ENCODE measurements around the gene PAX3. TPM values are rescaled to one million over a fixed set of nuclear protein-coding genes. Genes with fewer than 3 reads are reported as not detected.
A peak's percentile ranks its signal among the peaks of the same experiment; 100 is the strongest.

The PAX3 gene
- total RNA-seq = not detected

DNA sequence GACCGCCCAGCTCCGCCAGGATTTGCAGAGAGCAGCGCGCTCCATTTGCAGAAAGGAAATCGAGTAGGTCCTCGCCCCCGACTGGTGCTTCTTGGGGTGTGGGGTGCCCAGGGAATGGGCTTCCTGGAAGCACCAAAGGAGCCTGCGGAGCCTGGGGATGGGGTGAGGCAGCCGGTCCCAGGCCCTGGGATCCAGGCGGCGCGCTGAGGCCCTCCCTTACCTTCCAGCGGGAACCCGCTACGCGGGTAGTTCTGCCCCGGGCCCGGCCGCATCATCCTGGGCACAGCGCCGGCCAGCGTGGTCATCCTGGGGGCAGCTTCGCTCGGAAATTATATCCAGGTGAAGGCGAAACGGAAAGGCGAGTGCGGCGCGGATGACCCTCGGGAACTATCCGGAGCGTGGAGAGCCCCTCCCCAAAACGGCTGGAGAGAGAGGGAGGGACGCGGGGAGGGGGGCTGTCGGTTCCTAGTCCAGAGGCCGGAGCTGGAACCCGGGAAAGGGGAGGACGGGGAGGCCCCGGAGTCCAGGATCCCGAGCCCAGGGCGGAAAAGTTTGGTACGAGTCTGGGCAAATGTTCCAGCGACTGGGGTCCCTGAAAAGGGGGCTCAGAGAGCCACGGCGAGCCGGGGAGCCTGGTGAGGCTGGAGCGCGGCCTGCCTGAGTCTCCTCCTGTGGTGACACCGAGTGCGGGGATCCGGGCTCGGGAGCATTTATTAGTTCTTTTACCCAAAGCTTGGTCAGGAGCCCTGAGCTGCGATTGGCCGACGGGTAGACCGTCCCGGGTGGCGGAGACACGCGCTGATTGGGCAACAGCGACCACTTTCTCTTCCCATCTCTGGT lies at the start of gene PAX3:
PAX3 (minus strand) TSS at position 688 of the 840 bp plus-strand sequence; CDS start at position 305, 383 bp downstream.
- ATAC-seq = peak; percentile 25

DNA sequence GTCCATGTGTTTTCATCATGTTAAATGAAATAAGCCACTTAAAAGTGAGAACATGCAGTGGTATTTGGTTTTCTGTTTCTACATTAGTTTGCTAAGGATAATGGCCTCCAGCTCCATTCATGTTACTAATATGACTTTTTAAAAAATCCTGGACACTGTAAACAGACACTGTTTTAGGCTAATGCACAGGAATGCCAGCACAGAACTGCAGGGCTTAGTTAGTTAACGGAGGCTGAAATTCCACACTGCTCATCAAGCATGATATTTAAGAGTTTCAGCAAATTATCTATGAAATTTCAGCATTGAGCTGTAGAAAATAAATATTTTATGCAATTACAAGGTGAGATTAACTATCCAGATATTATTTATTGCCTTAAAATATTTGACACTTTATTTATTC lies 42.5 kb upstream of the PAX3 start:
- no peak for ATAC-seq

DNA sequence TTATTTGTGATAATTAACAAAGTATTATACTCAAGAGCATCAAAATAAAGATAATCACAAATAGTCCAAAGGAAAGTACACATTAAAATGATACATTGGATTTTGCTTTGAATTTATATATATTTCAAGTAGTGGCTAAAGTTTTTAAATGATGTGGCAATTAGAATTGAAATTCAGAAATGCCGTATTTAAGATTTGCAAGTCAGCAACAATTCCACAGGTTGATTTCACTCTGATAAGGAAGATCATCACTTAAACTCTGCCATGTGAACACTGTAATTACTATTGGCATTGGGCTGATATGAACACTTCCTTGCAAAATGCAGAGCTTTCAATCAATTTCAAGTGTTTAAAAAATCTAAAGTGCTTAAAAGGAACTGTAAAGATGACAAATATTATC lies 39.6 kb upstream of the PAX3 start:
- ATAC-seq = no peak

DNA sequence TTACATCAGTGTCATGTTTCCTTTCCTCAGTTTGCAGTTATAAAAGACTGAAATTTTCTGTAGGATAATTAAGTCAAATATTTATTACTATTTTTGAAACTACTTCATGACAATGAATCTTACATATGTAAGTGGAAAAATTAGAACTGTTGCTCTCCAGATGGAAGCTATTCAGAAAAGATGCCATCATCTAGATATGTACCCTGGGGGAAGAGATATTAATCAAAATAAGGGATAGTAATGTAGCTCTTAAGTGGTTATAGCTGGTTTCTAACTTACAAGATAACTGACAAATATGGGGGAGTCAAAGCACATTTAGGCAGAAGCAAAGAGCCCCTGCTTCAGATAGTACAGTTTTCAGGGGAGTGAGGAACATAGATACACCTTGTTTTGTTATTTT lies 38.1 kb upstream of the PAX3 start:
- no peak for ATAC-seq

DNA sequence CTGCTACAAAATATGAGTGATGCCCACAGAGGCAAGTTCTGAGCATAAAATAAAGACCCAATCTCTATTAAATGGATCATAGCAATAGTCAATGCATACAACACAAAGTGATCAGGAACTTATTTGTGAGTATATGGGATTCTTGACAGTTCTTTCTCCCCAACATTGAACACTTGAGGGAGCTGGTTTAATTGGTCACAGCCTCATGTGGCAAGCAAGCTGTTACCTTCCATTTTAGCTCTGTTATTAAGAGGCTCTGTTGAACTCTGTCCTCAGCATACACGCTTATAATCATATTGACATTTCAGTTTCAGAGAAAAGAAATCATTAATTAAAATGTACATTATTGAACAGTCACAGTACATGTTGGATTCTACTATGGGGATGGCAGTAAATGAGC lies 37.6 kb upstream of the PAX3 start:
- ATAC-seq = no peak

DNA sequence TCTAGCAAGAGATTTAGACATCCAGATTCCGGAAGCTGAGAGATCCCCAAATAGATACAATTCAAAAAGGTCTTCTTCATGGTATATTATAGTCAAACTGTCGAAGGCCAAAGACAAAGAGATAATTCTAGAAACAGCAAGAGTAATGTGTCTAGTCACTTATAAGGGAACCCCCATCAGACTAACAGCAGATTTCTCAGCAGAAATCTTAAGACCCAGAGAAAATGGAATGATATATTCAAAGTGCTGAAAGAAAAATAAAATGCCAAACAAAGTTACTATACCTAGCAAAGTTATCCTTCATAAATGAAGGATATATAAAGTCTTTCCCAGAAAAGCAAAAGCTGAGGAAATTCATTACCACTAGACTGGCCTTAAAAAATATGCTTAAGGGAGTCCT lies 36.1 kb upstream of the PAX3 start:
- ATAC-seq = no peak

DNA sequence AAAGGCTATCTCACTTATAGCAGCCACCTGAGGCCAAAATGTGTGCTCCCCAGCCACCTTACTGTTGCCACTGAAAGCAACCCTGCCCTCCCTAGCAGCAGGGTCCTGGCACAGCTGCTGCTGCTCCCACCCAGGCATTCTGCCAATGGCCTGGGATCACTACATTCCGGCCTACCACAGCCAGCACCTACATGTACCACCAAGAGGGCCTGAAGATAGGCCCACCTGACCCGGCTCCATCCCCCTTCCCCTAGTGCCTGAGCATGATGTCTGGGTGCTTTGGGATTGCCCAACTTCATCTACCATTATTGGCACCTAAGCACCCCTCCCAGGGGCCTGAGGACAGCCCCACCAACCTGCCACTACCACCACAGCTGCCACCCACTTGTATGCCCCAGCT lies 34.6 kb upstream of the PAX3 start:
- ATAC-seq = no peak

DNA sequence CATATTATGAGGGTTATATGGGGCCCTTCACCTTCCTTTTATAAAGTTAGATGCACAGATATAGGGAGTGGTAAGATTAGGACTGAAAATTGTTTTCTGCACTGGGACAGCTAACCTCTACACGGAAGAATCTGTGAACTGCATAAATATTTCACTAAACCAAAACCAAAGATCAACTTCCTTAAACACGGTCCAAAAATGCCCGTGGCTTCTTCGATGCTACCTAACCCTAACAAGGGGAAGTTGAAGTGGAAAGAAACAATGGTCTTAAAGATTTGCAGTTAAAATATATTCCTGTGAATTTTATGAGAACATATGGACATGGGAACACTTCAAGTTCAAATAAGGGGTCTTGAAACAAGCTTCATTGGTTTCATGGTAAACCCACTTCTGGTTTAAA lies 33.3 kb upstream of the PAX3 start:
- no peak for ATAC-seq

DNA sequence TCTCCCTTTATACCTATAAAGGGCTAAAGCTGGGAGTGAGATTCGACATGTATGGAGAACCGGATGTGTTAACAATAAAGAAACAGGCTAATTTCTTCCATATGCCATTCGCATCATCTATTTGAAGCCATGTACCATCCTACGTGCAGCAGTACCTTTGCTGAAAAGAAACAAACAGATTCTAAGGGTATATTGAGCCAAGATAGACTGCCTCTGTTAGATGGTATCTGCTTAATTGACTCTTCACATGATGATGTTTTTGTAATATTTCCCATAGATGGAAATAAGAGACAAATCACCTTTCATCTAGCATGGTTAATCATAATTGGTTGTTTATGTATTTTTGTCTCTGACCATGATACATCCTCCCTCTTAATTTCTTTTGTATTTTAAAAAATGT lies 32.1 kb upstream of the PAX3 start:
- no peak for ATAC-seq

DNA sequence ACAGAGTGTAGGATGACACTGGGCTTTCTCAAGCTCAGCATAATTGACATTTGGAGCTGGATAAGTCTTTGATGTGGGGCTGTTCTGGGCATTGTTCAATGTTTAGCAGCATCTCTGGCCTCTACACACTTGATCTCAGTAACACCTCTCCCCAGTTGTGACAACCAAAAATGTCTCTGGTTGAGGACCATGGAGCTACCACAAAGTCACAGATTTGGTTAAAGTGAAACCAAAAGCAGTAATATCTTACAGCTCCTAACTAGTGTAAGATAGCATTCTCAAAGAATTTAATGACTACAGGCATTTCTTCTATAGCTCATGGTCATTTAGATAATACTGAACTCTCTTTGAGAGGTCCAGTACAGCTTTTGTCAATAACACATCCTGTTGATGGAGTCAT lies 23.4 kb upstream of the PAX3 start:
- no peak for ATAC-seq

DNA sequence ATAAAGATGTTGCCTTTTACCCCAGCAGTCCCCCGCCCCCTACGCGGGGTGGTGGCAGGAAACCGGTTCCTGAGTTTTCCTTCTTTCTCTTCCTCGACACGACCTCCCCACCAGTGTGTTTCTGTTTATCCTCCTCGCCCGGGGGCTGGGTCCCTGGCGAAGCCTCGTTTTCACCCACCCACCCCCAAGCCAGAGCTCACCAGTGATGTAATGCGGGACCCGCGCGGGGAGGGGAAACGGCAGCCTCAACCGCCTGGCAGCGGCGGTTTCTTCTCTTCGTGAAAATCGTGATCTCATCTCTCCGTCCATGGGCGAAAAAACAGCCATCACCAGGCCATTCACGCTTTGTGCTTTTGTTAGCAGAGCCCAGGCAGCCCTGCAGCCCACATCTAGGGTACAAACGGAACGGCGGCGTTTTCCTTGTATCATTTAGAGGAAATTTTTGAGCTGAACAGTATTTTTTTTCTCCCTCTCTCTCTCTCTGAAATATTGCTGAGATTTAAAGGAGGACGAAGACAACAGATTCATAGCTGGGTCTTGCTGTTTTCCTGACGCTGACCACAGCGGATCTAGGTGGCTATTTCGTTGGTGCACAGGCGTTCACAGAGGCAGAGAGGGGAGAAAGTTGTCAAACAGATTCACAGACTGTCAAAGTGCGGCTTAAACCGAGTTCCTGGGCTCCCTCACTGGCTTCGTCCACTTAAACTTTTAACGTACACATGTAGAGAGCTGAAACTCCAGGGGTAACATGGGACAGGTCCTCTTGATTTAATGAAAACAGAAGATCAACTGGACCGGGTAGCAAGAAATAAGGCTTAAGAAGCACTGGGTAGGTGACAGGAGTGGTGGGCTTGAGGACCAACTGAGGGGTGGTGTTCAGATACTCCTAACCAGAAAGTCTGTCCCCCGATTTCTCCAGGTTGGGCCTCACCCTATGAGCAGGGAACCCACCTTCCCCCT lies 21.9 kb upstream of the PAX3 start:
- no peak for ATAC-seq

DNA sequence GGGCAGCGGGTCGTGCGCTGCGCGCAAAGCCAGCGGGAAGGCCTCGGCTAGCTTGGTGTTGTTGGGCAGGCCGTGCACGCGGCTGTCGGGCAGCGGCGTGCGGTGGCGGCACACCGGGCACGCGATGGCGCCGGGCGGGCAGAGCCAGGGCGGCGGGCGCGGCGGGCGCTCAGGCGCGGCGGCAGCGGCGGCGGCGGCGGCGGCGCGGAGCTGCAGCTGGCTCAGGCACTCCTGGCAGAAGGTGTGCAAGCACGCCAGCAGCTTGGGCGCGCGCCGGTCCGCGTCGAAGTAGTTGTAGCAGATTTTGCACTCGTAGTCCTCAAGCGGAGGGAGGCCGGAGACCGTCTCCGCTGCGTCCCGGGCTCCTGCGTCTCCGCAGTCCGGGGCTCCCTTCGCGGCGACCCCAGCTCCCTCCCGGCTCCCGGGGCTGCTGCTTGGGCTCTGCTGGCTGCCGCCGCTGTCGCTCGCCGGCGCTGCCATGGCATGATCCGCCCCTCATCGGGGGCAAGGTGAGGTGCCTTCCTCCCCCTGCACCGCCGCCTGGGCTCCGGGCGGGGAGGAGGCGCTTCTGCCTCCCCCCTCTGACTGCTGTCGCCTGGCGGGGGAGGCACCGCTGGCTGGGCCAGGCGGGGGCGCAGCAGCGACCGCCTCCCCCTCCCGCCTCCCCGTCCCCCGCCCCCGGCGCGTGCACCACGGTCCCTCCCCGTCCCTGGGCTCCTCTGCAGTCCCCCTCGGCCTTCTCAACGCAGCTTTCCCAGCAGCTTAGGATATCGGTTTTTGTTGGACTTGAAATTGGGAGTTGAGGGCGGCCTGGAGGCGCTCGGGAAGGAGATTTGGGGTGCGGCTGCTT lies 21.0 kb upstream of the PAX3 start:
- ATAC-seq = peak; percentile 44

DNA sequence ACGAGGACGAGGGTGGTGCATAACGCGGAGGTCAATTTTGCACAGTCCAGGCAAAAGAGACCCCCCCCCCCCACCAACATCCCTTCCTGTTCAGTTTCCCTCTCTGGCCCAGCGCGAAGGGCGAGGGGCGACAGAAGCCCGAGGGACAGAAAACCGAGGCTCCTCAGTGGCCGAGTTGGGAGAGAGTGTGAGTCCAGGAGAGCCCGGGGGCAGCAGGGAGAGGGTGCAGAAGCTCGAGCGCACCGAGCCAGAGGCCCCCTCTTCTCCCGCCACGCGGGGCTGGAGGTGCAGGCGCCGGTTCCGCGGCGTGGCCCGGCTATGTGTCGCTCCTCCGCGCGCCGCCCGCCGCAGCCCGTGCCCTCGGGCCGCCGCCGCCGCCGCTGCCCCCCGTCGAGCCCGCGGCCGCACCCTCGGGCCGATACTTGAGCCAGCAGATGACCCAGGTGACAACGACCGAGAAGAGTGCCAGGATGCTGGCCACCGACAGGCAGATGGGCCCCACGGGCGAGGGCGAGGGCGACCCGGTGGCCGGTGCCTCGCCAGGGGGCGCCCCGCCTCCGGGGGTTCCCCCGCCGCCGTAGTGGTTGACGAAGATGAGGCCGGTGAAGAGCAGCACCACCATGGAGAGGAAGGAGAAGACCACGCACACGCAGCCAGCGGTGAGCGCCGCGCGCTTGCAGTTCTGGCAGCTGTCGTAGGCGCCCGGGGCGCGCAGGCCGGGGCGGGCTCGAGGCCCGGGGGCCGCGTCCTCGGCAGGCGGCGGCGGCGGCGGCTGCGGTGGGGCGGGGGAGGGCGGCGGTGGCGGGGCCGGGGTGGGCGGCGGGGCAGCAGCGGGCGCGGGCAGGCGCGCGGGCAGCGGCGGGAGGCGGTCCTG lies 20.2 kb upstream of the PAX3 start:
- peak; percentile 26 for ATAC-seq

DNA sequence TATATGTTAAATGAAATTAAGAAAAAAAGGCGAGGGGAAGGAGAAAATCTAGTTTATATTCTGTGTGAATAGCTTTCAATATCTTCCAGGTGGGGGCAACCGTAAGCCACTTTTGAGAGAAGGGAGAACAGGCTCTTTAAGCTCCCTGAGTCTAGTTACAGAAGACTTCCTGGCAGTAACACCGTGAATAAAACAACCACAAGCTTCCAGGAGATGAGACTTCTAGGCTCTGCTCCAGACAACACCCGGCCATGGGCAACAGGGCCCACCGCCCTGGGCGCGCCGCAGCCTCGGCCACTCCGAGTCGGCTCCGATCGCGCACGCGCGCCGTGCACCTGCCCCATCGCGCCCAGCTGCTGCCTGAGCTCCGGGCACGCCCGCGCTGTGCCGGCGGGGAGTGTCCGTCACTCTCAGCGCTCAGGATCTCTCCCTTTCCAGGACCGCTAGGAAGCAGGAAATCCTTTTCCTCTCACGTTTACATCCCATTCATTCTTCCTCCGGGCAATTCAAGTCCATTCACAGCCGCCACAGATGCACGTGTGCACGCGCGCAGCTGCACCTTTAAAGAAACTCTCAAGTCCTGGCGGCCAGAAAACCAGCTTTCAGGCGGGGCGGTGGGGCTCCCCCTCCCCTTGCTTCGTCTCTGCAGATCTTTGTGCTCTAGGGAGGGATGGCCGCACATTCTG lies 19.4 kb upstream of the PAX3 start:
- ATAC-seq = peak; percentile 90

DNA sequence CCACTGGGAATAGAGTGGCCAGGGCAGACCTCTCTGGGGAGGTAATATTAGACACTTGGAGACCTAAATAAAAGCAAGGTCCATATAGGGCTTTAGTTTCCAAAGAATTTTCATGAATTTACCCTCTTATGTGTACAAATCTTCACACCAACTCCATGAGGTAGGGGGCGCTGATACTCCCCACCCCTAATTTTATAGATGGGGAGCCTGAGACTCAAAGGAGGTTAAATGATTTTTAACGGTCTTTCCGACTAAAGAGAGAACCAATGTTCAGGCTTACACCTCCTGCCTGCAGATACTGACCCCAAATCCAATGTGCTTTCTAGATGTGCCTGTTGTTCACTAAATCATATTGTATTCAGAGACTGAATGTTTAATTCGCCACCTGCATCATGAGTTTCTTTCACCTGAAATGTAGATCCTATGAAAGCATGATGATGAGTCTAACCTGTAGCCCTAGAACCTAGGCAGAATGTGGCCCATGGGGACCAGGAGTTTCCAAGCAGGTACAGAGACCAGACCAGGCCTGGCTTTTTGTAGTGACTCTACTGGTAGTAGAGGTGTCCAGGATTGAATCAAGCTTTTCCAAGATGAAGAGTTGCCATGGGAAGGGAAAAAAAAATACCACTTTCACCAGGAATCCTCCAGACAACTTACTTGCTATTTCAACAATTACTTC lies 16.8 kb upstream of the PAX3 start:
- ATAC-seq = no peak

DNA sequence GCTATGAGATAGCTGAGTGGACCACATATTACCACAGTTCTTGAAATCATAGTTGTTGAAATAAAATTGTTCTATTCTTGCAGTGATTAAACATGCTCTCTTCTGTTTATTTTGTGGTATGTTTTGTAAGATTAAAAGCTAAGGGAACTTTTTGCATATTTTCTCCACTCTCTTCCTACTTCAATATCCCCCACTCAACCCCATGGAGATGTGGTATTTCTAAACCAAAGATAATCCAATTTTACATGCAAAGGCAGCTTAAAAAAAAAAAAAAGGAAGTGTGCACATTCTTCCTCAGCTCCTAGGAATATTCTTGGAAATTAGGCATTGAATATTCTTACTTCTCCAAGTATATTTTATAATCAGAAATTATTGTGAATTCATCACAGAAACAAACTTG lies 15.0 kb upstream of the PAX3 start:
- ATAC-seq = no peak

DNA sequence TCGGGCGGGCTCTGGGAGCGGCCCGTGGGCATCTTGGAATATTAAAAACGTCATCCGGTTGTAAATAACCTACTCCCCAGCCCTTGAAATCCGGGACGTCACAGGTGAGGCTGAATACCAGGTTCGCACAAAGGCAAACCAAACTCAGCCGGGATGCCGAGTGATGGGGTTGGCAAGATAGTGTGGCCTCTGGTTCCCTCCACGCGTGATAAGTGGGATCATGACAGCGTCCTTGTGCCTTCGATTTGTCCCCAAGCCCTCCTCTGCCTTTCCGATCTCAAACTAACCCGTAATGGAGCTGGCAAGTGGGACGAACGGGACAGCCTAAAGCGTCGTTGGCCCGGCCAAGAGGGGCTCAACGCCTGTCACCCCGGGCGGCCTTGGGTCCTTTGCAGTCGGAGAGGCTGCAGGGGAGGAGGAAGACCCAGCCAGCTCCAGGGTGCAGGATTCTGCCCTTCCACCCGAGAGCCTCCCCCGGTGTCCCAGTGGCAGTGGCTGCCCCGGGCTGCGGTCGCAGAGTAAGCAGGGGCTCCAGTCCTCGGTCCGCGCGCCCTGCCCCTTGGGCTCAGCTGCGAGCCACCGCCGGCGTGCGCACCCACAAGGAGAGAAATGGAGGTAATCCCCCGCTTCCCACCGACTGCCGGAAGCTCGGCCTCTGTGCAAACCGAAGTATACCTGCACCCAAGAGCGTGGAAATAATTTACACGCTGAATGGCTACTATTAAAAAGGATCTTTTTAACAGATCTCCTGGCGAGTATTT lies 13.4 kb upstream of the PAX3 start:
- ATAC-seq = no peak

DNA sequence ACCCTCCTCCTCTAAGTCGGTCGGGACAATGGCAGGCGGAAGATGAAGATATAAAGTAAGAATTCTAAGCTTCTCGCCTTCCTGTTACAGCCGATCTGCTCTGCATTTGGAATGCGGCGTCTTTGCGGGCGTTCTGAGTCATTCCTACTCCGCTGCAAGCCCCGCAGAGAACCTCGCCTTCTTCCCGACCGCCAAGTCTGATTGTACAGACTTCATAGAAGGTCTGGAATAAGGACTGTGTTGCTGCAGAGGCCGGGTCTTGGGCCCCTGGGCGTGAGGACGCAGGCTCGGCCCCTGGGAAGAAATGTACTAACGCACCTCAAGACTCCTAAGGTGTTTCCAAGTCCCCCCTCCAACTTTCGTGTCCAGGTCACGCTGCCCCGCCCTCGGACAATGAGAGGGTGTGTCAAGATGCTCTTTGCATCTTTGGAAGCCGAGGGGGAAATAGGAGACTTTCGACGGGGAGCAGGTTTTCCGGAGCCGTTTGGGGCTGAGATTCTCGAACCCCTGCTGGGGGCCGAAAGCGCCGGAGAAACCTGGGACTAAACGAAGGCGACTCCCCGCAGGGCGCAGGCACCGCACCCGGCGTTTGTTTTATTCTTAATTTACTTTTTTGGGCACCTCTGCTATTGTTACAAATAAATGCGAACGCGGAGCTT lies 12.7 kb upstream of the PAX3 start:
- ATAC-seq = no peak

DNA sequence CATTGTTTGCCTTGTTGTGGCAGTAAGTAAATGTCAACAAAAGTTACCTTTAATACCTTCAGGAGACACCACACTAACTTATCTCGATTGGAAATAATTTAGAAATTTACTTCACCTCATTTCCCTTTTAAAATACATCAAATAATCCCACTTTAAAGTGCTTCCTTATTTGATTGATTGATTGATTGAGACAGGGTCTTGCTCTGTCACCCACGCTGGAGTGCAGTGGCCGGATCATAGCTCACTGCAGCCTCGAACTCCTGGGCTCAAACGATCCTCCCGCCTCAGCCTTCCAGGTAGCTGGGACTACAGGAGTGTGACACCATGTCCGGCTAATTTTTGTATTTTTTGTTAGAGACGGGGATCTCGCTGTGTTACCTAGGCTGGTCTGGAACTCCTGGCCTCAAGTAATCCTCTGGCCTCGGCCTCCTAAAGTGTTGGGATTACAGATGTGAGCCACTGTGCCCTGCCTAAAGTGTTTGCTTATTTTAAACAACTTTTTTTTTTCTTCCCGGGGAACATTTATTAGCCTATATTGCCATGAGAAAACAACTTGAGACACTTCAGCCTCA lies 12.0 kb upstream of the PAX3 start:
- no peak for ATAC-seq

Measured in esophagus mucosa (tissue), 1 donor.